ENCODE measurements around the gene L1CAM. TPM values are rescaled to one million over a fixed set of nuclear protein-coding genes. Genes with fewer than 3 reads are reported as not detected.

The L1CAM gene
- total and polyA plus RNA-seq, 2 of the 8 experiments (the other 6 are each of a cell fraction or from before 2014, with no cell fraction given), result 11.0 to 43.0 TPM

DNA sequence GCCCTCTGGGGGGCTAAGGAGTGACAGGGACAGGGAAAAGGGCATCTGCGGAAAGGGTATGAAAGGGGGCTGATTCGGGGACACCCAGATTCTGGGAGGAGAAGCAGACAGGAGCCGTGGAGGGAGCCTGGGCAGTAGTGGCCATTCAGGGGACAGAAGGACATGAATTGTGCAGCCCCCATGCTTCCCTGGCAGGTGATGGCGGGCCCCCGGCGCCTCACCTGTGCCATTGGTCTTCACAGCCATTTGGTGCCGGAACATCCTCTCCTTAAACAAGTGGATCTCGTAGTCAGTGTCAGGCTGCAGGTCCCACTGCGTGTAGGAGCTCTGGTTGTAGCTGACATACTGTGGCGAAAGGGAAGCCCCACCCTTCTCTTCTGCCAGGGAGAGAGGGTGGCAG, 21.9 kb downstream of the L1CAM start (continued):
- TF ChIP-seq NRF1 (IDR thresholded peaks at IDR 0.05; ENCODE audit: low read depth, low read length) (no peak), BCL11A (IDR thresholded peaks at IDR 0.05; ENCODE audit: low read depth in 2 of 2, low read length in 2 of 2) (no peak), SP2 (IDR thresholded peaks at IDR 0.05; ENCODE audit: low read length) (no peak), USF2 (IDR thresholded peaks at IDR 0.05; ENCODE audit: low read length) (no peak), HDAC6 (IDR thresholded peaks at IDR 0.05; ENCODE audit: low read depth, low read length) (no peak)
- TF ChIP-seq, protein P1, sequence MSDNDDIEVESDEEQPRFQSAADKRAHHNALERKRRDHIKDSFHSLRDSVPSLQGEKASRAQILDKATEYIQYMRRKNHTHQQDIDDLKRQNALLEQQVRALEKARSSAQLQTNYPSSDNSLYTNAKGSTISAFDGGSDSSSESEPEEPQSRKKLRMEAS (IDR thresholded peaks at IDR 0.05), result no peak
